H9 (cell line): ENCODE results near the gene BBS1. TPM values are rescaled to one million over a fixed set of nuclear protein-coding genes. Genes with fewer than 3 reads are reported as not detected.

Source experiments
- DNase-seq: peaks from one replicate; pipeline ENCODE4 v3.0.0-alpha.2; 2017
- H2AFZ ChIP-seq: one replicate; pipeline ENCODE4 v1.6.1; 2013; ENCODE audit warnings: mild to moderate bottlenecking, low read length, control low read depth, moderate library complexity
- H2AK5ac ChIP-seq: 2 replicates; pipeline ENCODE4 v1.6.1; 2013; ENCODE audit warnings: low read length, control low read depth, mixed read lengths; ENCODE audit not compliant: insufficient read length
- H2BK120ac ChIP-seq: one replicate; pipeline ENCODE4 v1.6.1; 2013; ENCODE audit warnings: low read depth, mild to moderate bottlenecking, low read length, control low read depth, inconsistent platforms; ENCODE audit not compliant: poor library complexity, severe bottlenecking
- H2BK12ac ChIP-seq: 2 replicates; pipeline ENCODE4 v1.6.1; 2013; ENCODE audit warnings: low read length, control low read depth, mixed read lengths, low read depth; ENCODE audit not compliant: insufficient read length
- H2BK15ac ChIP-seq: 2 replicates; pipeline ENCODE4 v1.6.1; 2013; ENCODE audit warnings: low read depth, low read length, control low read depth
- H2BK20ac ChIP-seq: one replicate; pipeline ENCODE4 v1.6.1; 2013; ENCODE audit warnings: low read depth, mild to moderate bottlenecking, low read length, control low read depth, inconsistent platforms; ENCODE audit not compliant: poor library complexity, severe bottlenecking
- H2BK5ac ChIP-seq: 2 replicates; pipeline ENCODE4 v1.6.1; 2013; ENCODE audit warnings: low read length, control low read depth, mixed read lengths; ENCODE audit not compliant: insufficient read length
- H3K14ac ChIP-seq: 2 replicates; pipeline ENCODE4 v1.6.1; 2013; ENCODE audit warnings: low read length, control low read depth; ENCODE audit not compliant: insufficient read depth
- H3K18ac ChIP-seq: 2 replicates; pipeline ENCODE4 v1.6.1; 2013; ENCODE audit warnings: low read depth, mild to moderate bottlenecking, mixed read lengths, low read length, control low read depth; ENCODE audit not compliant: insufficient read length
- H3K23ac ChIP-seq: 2 replicates; pipeline ENCODE4 v1.6.1; 2013; ENCODE audit warnings: low read length, control low read depth, mixed read lengths, low read depth; ENCODE audit not compliant: insufficient read length
- H3K23me2 ChIP-seq: 2 replicates; pipeline ENCODE4 v1.6.1; 2013; ENCODE audit warnings: low read depth, mild to moderate bottlenecking, mixed read lengths, low read length, control low read depth; ENCODE audit not compliant: insufficient read length, poor library complexity, severe bottlenecking
- H3K27ac ChIP-seq: 2 replicates; pipeline ENCODE4 v1.5.1; 2013; ENCODE audit warnings: low read length, control low read depth, mixed read lengths, low read depth; ENCODE audit not compliant: insufficient read length
- H3K27me3 ChIP-seq: 2 replicates; pipeline ENCODE4 v1.6.1; 2013; ENCODE audit warnings: low read length, control low read depth, inconsistent platforms; ENCODE audit not compliant: insufficient read depth
- H3K4ac ChIP-seq: 2 replicates; pipeline ENCODE4 v1.6.1; 2013; ENCODE audit warnings: low read depth, mild to moderate bottlenecking, control low read depth, inconsistent platforms, low read length, moderate library complexity
- H3K4me1 ChIP-seq: 2 replicates; pipeline ENCODE4 v1.6.1; 2013; ENCODE audit warnings: low read length, control low read depth, inconsistent platforms; ENCODE audit not compliant: insufficient read depth
- H3K4me2 ChIP-seq: 2 replicates; pipeline ENCODE4 v1.6.1; 2013; ENCODE audit warnings: low read length, control low read depth, mixed read lengths; ENCODE audit not compliant: insufficient read length, insufficient read depth
- H3K56ac ChIP-seq: 2 replicates; pipeline ENCODE4 v1.6.1; 2013; ENCODE audit warnings: low read depth, mild to moderate bottlenecking, mixed read lengths, low read length, control low read depth; ENCODE audit not compliant: insufficient read length
- H3K79me1 ChIP-seq: 2 replicates; pipeline ENCODE4 v1.6.1; 2013; ENCODE audit warnings: low read depth, mild to moderate bottlenecking, moderate library complexity, low read length, control low read depth, inconsistent platforms; ENCODE audit not compliant: insufficient read depth, poor library complexity, severe bottlenecking
- H3K79me2 ChIP-seq: 2 replicates; pipeline ENCODE4 v1.6.1; 2013; ENCODE audit warnings: low read length, control low read depth, inconsistent platforms; ENCODE audit not compliant: insufficient read depth
- H3K9ac ChIP-seq: 2 replicates; pipeline ENCODE4 v1.6.1; 2013; ENCODE audit warnings: low read length, control low read depth, mixed read lengths; ENCODE audit not compliant: insufficient read length; ENCODE audit errors: extremely low read depth
- H3K9me3 ChIP-seq: one replicate; pipeline ENCODE4 v1.6.1; 2013; ENCODE audit warnings: low read depth, low read length, inconsistent platforms; ENCODE audit not compliant: control insufficient read depth
- H3T11ph ChIP-seq: one replicate; pipeline ENCODE4 v1.6.1; 2013; ENCODE audit warnings: mild to moderate bottlenecking, low read length, control low read depth, inconsistent platforms
- H4K20me1 ChIP-seq: one replicate; pipeline ENCODE4 v1.6.1; 2013; ENCODE audit not compliant: control insufficient read depth, insufficient read length, insufficient read depth
- H4K5ac ChIP-seq: 2 replicates; pipeline ENCODE4 v1.6.1; 2013; ENCODE audit warnings: low read depth, mild to moderate bottlenecking, mixed read lengths, low read length, control low read depth; ENCODE audit not compliant: insufficient read length
- H4K8ac ChIP-seq: replicated peaks from 2 replicates; pipeline ENCODE4 v1.6.1; 2013; ENCODE audit warnings: low read length, control low read depth, mixed read lengths, low read depth; ENCODE audit not compliant: insufficient read length
- H4K91ac ChIP-seq: 2 replicates; pipeline ENCODE4 v1.6.1; 2013; ENCODE audit warnings: low read depth, mild to moderate bottlenecking, moderate library complexity, mixed read lengths, low read length, control low read depth; ENCODE audit not compliant: insufficient read length
- H3K27ac Mint-ChIP-seq, 3 experiments: 2 replicates in 2 of 3; 3 replicates in 1 of 3; pipeline ENCODE4 v1.8.0; 2020 to 2021; ENCODE audit warnings: mixed read lengths in 3 of 3, mild to moderate bottlenecking in 1 of 3, moderate library complexity in 1 of 3
- H3K27me3 Mint-ChIP-seq: 2 replicates; pipeline ENCODE4 v1.8.0; 2021; ENCODE audit warnings: low read depth, mild to moderate bottlenecking, moderate library complexity, mixed read lengths
- H3K36me3 Mint-ChIP-seq, 3 experiments: 2 replicates in 2 of 3; 3 replicates in 1 of 3; pipeline ENCODE4 v1.8.0; 2020 to 2021; ENCODE audit warnings: low read depth in 3 of 3, mixed read lengths in 3 of 3; ENCODE audit not compliant: insufficient read depth in 1 of 3
- H3K4me1 Mint-ChIP-seq, 2 experiments: 2 replicates each; pipeline ENCODE4 v1.8.0; 2020; ENCODE audit warnings: mixed read lengths in 2 of 2
- H3K4me3 Mint-ChIP-seq, 2 experiments: 2 replicates in 1 of 2; 3 replicates in 1 of 2; pipeline ENCODE4 v1.8.0; 2020 to 2021; ENCODE audit warnings: mild to moderate bottlenecking in 2 of 2, mixed read lengths in 2 of 2, moderate library complexity in 1 of 2
- H3K9me3 Mint-ChIP-seq, 2 experiments: 2 replicates in 1 of 2; 3 replicates in 1 of 2; pipeline ENCODE4 v1.8.0; 2020; ENCODE audit warnings: mild to moderate bottlenecking in 2 of 2, mixed read lengths in 2 of 2, moderate library complexity in 1 of 2
- WGBS: extraction: QIAGEN DNeasy Blood & Tissue Kit; methylation state at CpG from one replicate; pipeline ENCODE4 v1.1.7; 2013; ENCODE audit warnings: missing lambda C conversion rate, low lambda C conversion rate, mixed read lengths; ENCODE audit not compliant: insufficient read length; ENCODE audit errors: extremely low coverage; 5-methylcytosine and 5-hydroxymethylcytosine counted together
- total RNA-seq: library from RNA; stranded (reverse); gene quantifications from 2 replicates; pipeline ENCODE4 v1.2.1, GENCODE V29; 2021
- TF ChIP-seq, protein P1 (sequence below): fragments of 200-600 bp; sonication (generic); conservative IDR thresholded peaks from 3 replicates; pipeline ENCODE4 v1.8.0; 2021; ENCODE audit warnings: antibody characterized with exemption, mild to moderate bottlenecking

Gene BBS1
- total RNA-seq, 1 experiment from 2014 or later: 27.2 TPM

GRCh38 chr11:66468691-66469090 is 41.7 kb upstream of the BBS1 start:
- Histone ChIP-seq H3K4me2 (no peak overlapping the region), H2BK120ac (no peak overlapping the region), H3K27ac (no peak overlapping the region), H3K4ac (no peak overlapping the region), H2BK12ac (no peak overlapping the region), H3T11ph (no peak overlapping the region), H3K14ac (no peak overlapping the region), H3K23ac (no peak overlapping the region), H3K79me1 (no peaks in the 10 kb centered on the region), H4K5ac (no peak overlapping the region), H3K9me3 (no peaks in the 10 kb centered on the region), H3K79me2 (no peaks in the 10 kb centered on the region), H4K8ac (no peak overlapping the region), H2AK5ac (no peak overlapping the region), H4K20me1 (no peaks in the 10 kb centered on the region), H2BK5ac (no peak overlapping the region), H3K9ac (no peak overlapping the region), H3K4me1 (no peaks in the 10 kb centered on the region; the same call in 1 of the 2 replicates), H4K91ac (no peak overlapping the region), H2BK20ac (no peak overlapping the region), H3K27me3 (no peaks in the 10 kb centered on the region), H3K23me2 (peaks cover 6% of the 10 kb centered on the region), H3K56ac (no peak overlapping the region), H2BK15ac (no peak overlapping the region), H2AFZ (no peak overlapping the region), H3K18ac (no peak overlapping the region)
- peak overlapping the region; percentile 39 to 92; a peak in 3 of 5 replicates for H3K4me3 Mint-ChIP-seq
- H3K9me3 Mint-ChIP-seq: peaks cover 0 to 1% of the 10 kb centered on the region in 2 experiments; a peak in 2 of 5 replicates
- DNase-seq: no peak
- peaks cover 0 to 24% (median 17%) of the 10 kb centered on the region in 3 experiments; a peak in 6 of 7 replicates for H3K36me3 Mint-ChIP-seq
- peaks cover 21 to 36% of the 10 kb centered on the region in 2 experiments for H3K4me1 Mint-ChIP-seq
- no CpG with 5 or more reads among the region's 6 CpGs for WGBS
- no peak overlapping the region for H3K27ac Mint-ChIP-seq
- TF ChIP-seq, protein P1, sequence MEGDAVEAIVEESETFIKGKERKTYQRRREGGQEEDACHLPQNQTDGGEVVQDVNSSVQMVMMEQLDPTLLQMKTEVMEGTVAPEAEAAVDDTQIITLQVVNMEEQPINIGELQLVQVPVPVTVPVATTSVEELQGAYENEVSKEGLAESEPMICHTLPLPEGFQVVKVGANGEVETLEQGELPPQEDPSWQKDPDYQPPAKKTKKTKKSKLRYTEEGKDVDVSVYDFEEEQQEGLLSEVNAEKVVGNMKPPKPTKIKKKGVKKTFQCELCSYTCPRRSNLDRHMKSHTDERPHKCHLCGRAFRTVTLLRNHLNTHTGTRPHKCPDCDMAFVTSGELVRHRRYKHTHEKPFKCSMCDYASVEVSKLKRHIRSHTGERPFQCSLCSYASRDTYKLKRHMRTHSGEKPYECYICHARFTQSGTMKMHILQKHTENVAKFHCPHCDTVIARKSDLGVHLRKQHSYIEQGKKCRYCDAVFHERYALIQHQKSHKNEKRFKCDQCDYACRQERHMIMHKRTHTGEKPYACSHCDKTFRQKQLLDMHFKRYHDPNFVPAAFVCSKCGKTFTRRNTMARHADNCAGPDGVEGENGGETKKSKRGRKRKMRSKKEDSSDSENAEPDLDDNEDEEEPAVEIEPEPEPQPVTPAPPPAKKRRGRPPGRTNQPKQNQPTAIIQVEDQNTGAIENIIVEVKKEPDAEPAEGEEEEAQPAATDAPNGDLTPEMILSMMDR: no peak
- H3K27me3 Mint-ChIP-seq: peaks cover 6% of the 10 kb centered on the region
